ENCODE results near the gene EMP3.
"Not testable (repeated sequence)": the region's sequence is repeated elsewhere in the genome, so short reads cannot be mapped to it uniquely, and the experiment has no call there.

Gene EMP3

GRCh38 chr19:48364598-48365348 lies 39.4 kb downstream of the EMP3 start:
- peak overlapping the region; percentile 55 for H3K4me3 ChIP-seq (ENCODE audit: low read length)
- TF ChIP-seq CTCF (IDR thresholded peaks at IDR 0.05; ENCODE audit: insufficient read depth, low read depth, low read length, missing control alignments): no peak
- no peak for DNase-seq (ENCODE audit: low read depth)

DNA sequence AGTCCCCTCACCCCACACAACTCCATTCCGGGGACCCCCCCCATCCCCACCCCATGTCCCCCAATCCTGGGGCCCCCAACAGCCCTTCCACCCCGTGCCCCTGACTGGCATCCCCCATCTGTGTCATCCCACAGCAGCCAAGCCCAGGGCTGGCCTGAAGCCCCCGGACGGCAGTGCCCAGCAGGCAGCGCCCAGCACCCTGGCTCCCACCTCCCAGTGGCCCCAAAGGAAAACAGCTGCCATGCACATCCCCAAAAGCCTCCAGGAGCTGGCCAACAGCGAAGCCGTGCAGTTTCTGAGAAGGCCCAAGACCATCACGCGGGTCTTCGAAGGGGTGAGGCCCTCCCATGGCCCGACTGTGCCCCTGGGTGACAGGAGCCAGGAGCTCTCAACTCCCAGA lies 40.2 kb downstream of the EMP3 start:
- no peak for DNase-seq (ENCODE audit: low read depth)
- H3K4me3 ChIP-seq (ENCODE audit: low read length): no peak overlapping the region
- no peak for TF ChIP-seq CTCF (IDR thresholded peaks at IDR 0.05; ENCODE audit: insufficient read depth, low read depth, low read length, missing control alignments)

DNA sequence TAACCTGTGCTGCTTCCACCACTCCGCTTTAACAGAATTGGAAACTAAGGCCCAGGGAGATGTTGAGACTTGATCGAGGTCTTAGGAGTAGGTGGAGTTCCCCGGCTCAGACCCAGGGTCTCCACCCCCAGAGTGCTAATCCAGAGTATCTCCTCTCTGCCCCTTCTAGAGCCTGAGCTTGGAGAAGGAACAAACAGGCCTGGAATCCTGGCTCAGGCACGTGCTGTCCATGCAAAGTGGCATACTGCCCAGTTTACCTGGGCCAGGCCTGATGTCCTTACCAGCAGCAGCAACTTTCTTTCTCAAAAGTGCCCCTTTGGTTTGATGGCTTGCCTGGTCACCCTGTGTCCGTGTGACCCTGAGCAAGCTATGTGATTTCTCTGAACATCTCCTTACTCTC lies 42.5 kb downstream of the EMP3 start:
- no peak overlapping the region for H3K4me3 ChIP-seq (ENCODE audit: low read length)
- no peak for TF ChIP-seq CTCF (IDR thresholded peaks at IDR 0.05; ENCODE audit: insufficient read depth, low read depth, low read length, missing control alignments)
- no peak for DNase-seq (ENCODE audit: low read depth)

DNA sequence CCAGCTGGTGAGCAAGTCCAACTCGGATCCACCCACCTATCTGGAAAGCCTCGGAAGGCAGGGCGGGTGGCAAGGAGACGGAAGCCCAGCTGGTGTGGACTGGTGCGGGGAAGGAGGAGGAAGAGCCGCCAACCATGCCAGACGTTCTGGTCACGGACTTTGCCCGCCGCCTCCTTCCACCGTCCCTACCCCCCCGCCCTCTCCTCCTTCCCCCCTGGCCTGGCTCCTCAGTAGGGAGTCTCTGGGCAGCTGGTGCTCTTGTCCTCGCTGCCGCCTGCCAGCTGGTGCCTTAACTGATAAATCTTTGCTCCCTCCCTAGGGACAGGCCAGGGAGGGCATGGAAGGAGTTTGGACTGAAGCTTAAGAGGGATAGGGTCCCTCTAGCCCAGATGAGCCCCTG lies 43.6 kb downstream of the EMP3 start:
- TF ChIP-seq CTCF (IDR thresholded peaks at IDR 0.05; ENCODE audit: insufficient read depth, low read depth, low read length, missing control alignments): no peak
- DNase-seq (ENCODE audit: low read depth): no peak
- H3K4me3 ChIP-seq (ENCODE audit: low read length): no peak overlapping the region

GRCh38 chr19:48370955-48371354 lies 45.6 kb downstream of the EMP3 start:
- no peak for DNase-seq (ENCODE audit: low read depth)
- no peak for TF ChIP-seq CTCF (IDR thresholded peaks at IDR 0.05; ENCODE audit: insufficient read depth, low read depth, low read length, missing control alignments)
- H3K4me3 ChIP-seq (ENCODE audit: low read length): no peak overlapping the region

DNA sequence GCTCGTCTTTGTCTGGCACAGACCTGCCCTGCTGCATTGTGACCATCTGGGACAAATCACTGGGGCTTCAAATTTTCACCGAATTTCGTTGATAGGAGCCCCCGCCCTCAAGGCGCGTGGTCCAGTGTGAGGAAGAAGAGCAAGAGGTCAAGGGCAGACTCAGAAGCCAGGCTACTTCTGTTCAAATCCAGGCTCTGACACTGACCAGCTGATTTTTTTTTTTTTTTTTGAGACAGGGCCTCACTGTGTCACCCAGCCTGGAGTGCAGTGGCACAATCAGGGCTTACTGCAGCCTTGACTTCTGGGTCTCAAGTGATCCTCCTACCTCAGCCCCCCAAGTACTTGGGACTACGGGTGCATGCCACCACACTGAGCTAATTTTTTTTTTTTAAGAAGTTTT lies 46.0 kb downstream of the EMP3 start:
- no peak for TF ChIP-seq CTCF (IDR thresholded peaks at IDR 0.05; ENCODE audit: insufficient read depth, low read depth, low read length, missing control alignments)
- DNase-seq (ENCODE audit: low read depth): no peak
- H3K4me3 ChIP-seq (ENCODE audit: low read length): no peak overlapping the region

GRCh38 chr19:48371771-48372170 lies 46.4 kb downstream of the EMP3 start:
- H3K4me3 ChIP-seq (ENCODE audit: low read length); DNase-seq (ENCODE audit: low read depth): not testable (repeated sequence)

Data from epithelial cell of esophagus (primary cell).